GM19025 (cell line): ENCODE data around the gene NCOR2.

Source experiments
- ATAC-seq: cut with Tn5 transposase; IDR thresholded peaks from one replicate; pipeline ENCODE4 v1.9.1; 2021; ENCODE audit warnings: mild to moderate bottlenecking, low read depth, moderate library complexity; ENCODE audit not compliant: unreplicated experiment

The NCOR2 gene

DNA sequence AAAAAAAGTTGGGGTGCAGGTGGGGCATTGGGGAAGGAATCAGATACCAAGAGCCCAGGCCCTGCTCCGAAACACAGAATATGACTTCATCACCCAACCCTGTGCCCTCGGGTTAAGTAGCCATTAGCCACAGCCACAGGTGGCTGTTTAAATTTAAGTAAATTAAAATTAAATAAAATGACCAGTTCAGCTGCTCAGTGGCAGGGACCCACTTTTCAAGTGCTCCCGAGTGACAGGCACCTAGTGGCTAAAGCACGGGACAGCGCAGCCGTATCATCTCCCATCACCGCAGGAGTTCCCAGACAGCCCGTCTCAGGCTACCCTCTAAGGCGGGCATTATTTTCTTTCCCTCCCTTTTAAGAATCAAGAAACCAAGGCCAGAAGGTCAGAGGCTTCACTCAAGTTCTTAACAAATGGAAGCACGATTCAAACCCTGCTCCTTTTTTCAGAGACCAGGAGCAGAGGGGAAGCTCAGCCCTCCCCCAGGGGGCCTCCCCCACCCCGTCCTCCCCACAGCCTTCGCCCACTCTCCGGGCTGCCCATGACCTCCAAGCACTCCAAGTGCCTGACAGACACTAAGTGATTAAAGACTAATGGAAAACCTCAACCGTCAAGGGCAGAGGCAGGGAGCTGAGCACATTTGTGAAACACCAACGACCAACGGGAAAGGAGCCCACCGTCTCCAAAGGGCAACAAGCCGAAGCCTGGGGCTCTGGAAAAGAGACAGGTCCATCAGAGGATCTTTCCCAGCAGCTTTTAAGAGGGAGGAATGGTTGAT lies 5.2 kb downstream of the NCOR2 start:
- ATAC-seq, result no peak

- ATAC-seq, result no peak
These were observed 6.2 kb downstream of the NCOR2 start for GRCh38 chr12:124561231-124561630.

DNA sequence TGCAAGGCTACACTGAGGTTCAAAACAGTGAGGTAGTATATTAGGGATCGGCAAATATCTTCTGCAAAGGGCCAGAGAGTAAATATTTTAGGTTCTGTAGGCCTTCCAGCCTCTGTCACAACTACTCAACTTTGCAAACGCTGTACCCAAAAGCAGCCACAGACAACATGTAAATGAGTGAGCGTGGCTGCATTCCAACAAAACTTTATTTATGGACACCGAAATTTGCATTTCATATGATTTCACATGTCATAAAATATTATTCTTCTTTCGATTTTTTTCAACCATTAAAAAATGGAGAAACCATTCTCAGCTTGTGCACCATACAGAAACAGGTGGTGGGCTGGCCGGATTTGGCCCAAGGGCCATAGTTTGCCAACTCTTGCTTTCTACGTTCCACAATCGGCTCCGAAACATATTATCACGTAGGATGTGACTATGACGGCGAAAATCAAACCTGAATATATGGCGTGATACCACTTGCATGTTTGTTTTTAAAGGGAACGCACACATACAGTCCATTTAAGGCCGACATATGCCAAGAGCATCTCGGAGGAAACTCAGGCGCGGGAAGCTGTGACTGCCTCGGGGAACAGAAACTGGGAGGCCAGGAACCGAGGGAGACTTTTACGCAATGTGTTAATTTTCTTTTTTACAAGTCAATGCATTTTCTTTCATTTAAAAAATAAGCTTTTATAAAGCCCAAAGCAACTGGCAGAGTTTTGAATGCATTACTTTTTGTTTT lies 7.1 kb downstream of the NCOR2 start:
- ATAC-seq, result no peak

DNA sequence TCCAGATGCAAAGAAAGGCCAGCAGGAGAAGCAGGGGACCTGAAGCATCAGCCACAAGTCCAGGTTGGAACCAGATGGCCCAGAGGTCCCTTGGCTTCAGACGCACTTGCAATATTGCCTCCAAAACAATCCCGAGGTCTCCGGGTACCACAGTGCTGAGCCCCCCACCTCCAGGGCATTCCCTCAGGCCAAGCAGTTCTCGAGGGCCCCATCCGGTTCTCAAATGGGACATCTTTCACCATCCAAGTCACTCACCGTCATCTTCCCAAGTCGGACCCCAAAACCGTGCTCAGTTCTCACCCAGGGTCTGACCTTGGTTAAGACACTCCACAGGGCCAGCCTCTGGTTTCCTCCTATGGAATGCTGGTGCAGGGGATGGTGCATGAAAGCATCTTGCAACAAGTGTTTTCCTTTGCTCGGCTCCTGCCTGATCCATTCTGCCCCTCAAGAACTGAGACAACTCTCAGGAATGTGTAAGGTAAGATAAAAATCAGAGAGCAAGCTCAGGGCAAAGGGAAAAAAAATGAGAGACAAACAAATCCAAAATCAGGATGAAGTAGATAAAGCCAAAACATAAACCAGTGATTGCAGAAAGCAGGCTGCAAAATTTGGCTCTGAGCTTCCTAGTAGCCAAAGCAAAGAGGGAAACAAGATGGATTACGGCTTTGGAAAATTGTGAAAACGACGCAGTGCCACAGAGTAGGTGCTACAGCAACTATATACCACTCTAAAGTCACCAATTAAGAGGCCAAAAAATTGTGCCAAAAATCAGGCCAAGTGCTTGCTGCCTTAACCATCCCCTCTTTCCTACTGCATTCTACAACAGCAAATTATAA lies 8.0 kb downstream of the NCOR2 start:
- no peak for ATAC-seq

- no peak for ATAC-seq
These were observed 9.1 kb downstream of the NCOR2 start for GRCh38 chr12:124558313-124558712.

- no peak for ATAC-seq
These were observed 9.7 kb downstream of the NCOR2 start for GRCh38 chr12:124557518-124558223.

DNA sequence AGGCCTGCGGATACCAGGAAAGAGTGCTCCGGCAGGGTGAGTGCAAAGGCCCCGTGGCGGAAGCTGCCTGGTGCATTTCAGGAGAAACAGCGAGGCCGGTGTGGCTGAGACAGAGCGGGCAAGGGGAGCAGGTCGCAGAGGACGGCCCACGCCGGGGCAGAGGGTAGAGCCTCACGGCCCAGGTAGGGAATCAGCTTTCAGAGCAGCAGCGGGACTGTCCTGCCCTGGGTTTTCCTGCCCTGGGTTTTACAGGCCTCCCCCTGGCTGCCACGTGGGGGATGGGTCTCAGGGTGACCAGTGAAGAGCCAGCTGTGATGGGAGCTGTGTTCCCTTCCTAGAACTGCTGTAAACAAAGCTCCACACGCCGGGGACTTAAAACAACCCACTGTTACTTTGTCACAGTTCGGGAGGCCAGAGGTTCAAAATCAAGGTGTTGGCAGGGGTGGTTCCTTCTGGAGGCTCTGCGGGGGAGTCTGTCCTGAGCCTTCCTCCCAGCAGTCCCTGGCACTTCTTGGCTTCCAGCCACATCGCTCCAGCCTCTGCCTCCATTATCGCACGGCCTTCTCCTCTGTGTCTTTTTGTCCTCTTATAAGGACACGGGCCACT lies 10.4 kb downstream of the NCOR2 start:
- ATAC-seq, result no peak

- ATAC-seq, result no peak
These were observed 11.3 kb downstream of the NCOR2 start for GRCh38 chr12:124556074-124556466.

DNA sequence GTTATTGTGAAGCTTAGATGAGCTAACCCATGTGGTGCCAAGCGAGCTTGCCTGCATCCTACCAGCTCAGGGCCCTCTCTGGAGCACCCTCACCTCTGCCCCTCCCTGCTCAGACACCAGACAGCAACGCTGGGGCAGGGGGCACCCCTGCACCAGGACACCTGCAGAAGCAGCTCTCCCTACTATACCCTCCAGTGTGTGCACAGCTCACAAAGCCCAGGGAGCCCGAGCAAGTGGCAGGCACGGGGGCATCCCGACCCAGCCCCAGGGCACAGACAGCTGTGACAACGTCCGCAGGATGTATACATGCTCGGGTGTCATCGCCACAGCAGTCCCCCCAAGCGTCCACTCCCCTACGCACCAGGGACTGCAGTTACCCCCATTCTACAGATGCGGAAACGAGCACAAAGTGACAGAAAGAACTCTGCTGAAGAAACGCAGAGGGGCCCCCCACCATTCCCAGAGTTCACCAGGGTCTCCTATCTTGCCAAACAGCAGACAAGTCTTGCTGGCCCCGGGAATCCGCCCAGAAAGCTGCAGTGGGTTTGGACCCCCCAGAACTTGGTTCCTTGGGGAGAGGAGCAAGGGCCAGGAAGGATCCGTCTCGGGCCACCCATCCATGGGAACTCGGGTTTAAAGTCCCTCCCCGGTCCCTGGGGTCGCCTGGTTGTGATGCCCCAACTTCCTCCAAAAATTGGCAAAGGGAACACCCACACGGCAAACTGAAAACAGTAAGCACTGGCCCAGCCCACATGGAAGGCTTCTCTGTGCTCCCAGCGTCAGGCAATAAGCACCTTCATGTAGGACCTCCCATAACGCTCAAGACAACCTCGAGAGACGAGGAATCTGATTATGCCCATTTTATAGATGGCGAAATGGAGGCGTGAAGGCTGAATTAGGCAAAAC lies 12.0 kb downstream of the NCOR2 start:
- ATAC-seq, result no peak

GRCh38 chr12:124554429-124555029 lies 12.9 kb downstream of the NCOR2 start:
- ATAC-seq, result no peak

DNA sequence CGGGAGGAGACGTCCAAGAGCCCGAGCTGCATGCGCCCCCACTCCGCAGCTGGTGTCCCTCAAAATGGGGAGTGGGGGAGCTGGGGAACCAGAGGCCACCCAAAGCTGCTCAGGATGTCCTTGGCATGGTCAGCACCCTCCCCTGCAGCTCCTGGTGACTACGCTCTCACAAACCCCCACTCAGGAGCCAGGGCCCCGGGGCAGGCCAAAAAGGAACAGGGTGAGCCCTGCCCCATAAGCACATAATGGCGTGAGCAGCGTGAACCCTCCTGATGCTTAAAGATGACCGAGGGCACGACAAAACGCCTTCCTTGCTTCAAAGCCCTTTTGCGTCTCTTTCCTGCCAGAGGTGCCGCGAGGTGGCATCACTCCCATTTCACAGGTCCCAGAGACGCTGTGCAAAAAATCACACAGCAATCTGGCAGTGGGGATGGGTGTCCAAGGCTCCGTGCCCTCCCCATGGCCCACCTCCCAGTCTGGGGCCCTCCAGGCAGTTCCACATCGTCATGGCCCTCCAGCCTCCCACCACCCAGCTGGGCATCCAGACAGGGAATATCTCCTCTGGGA lies 13.5 kb downstream of the NCOR2 start:
- ATAC-seq, result no peak

DNA sequence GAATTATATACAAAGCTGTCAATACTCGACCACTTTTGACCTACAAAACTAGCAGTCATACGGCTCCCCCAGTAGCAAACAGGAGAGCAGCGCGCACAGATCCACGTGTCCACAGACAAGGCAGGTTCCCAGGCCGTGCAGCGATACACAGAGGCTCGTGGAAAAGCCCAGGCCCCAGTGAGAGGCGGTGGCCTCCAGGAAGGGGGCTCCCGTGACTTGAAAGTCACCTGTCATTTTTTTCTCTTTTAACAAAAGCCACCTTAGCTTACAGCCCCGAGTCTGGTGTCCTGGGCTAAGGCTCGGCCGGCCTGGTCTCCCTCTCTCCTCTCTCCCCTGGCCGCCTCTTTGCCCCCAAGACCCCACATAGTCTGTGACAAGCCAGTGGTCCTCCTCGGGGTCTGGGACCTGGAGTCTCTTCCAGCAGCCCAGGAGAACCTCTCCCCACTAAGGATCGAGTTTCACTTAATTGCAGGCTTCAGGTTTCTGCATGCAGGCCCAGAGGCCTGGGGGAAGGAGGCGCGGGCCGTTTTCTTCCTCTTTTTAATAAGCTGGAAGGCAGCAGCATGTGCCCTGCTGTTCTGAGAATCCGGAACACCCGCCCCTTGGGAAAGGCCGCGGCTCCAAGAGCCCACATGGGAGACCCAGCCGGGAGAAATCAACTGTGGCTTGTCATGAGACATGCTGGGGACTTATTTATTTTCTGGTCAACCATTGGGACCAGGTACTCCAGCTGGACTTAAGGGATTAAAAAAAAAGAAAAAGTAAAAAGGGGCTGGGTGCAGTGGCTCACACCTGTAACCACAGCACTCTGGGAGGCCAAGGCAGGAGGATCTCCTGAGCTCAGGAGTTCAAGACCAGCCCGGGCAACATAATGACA lies 15.9 kb downstream of the NCOR2 start:
- no peak for ATAC-seq

GRCh38 chr12:124550123-124551089 lies 17.0 kb downstream of the NCOR2 start:
- ATAC-seq, result no peak

GRCh38 chr12:124549629-124550028 lies 17.8 kb downstream of the NCOR2 start:
- no peak for ATAC-seq

- ATAC-seq, result no peak
These were observed 18.5 kb downstream of the NCOR2 start for GRCh38 chr12:124548854-124549378.

DNA sequence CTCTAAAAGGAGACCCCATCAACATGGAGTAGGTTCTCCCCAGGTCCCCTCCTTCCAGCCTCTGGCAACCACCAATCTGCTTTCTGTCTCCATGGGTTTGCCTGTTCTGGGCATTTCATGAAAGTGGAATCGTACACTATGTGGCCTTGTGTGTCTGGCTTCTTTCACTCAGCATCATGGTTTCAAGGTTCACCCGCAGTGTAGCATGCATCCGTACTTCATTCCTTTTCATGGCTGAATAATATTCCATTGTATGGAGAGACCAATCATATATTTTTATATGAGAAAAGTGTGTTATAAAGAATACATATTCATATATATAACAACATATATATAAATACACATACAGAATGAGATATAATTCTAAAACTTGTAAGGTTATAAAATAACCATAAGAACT lies 19.8 kb downstream of the NCOR2 start:
- ATAC-seq, result no peak
